Non-pigmented ciliary epithelial cell (primary cell): Measurements from ENCODE around the gene ZCCHC24.
A peak's percentile ranks its signal among the peaks of the same experiment; 100 is the strongest.

Experiments used
- DNase-seq: peaks from one replicate; pipeline ENCODE4 v3.0.0-alpha.2; 2010; ENCODE audit warnings: low read depth

ZCCHC24 gene

GRCh38 chr10:79383974-79384606, 61.3 kb downstream of the ZCCHC24 start:
- DNase-seq = no peak

GRCh38 chr10:79382491-79382941, 62.9 kb downstream of the ZCCHC24 start:
- DNase-seq = no peak

GRCh38 chr10:79381804-79382221, 63.6 kb downstream of the ZCCHC24 start:
- peak; percentile 45 for DNase-seq

GRCh38 chr10:79380946-79381721, 64.3 kb downstream of the ZCCHC24 start:
- DNase-seq = no peak

- DNase-seq = no peak
Observed at GRCh38 chr10:79380125-79380945, 65.1 kb downstream of the ZCCHC24 start.

- no peak for DNase-seq
Observed at GRCh38 chr10:79379512-79380124, 65.8 kb downstream of the ZCCHC24 start.

- no peak for DNase-seq
Observed at GRCh38 chr10:79378647-79379511, 66.5 kb downstream of the ZCCHC24 start.

- DNase-seq = no peak
Observed at GRCh38 chr10:79378383-79378646, 67.1 kb downstream of the ZCCHC24 start.

GRCh38 chr10:79377557-79378382, 67.7 kb downstream of the ZCCHC24 start:
- DNase-seq = no peak

- DNase-seq = no peak
Observed at GRCh38 chr10:79376751-79377556, 68.5 kb downstream of the ZCCHC24 start.

- no peak for DNase-seq
Observed at GRCh38 chr10:79376078-79376628, 69.3 kb downstream of the ZCCHC24 start.

- no peak for DNase-seq
Observed at GRCh38 chr10:79375321-79376077, 69.9 kb downstream of the ZCCHC24 start.

- DNase-seq = peak; percentile 17
Observed at GRCh38 chr10:79374312-79375191, 70.9 kb downstream of the ZCCHC24 start.

- no peak for DNase-seq
Observed at GRCh38 chr10:79372871-79373270, 72.6 kb downstream of the ZCCHC24 start.

GRCh38 chr10:79367426-79368189, 77.8 kb downstream of the ZCCHC24 start:
- DNase-seq = peak; percentile 50

GRCh38 chr10:79361726-79362397, 83.6 kb downstream of the ZCCHC24 start:
- DNase-seq = no peak
